MCF 10A (cell line): ENCODE data around the gene CSDE1. TPM values are rescaled to one million over a fixed set of nuclear protein-coding genes. Genes with fewer than 3 reads are reported as not detected.

Experiments
- BruUV-seq: library from RNA; stranded (reverse); fragments of 400-500 nt; replicated peaks from 2 replicates; lab custom pipeline; 2021; lab: Mats Ljungman, UMichigan
- CTCF ChIA-PET: fragments of 300-600 bp; sonication (Branson Sonifier 250); formaldehyde crosslinking; extraction: SDS; loops from one replicate; lab custom pipeline; 2021; ENCODE audit warnings: antibody characterized with exemption, inconsistent platforms; lab: Yijun Ruan, JAX
- POLR2A ChIA-PET: fragments of 300-600, 350-650 bp; sonication (Branson Sonifier 250); formaldehyde crosslinking; extraction: SDS; loops from one replicate; lab custom pipeline; 2020; ENCODE audit warnings: antibody characterized with exemption, inconsistent platforms; lab: Yijun Ruan, JAX
- DNase-seq: peaks from one replicate; pipeline ENCODE4 v3.0.0-alpha.2; 2018; ENCODE audit not compliant: unreplicated experiment
- H3K27ac Mint-ChIP-seq: one replicate; pipeline ENCODE4 v1.8.0; 2022; ENCODE audit warnings: mild to moderate bottlenecking, low read depth, mixed read lengths; ENCODE audit not compliant: unreplicated experiment
- H3K27me3 Mint-ChIP-seq: one replicate; pipeline ENCODE4 v1.8.0; 2022; ENCODE audit warnings: mixed read lengths; ENCODE audit not compliant: insufficient read depth, unreplicated experiment
- H3K36me3 Mint-ChIP-seq: one replicate; pipeline ENCODE4 v1.8.0; 2022; ENCODE audit warnings: mild to moderate bottlenecking, moderate library complexity, mixed read lengths; ENCODE audit not compliant: insufficient read depth, unreplicated experiment
- H3K4me1 Mint-ChIP-seq: one replicate; pipeline ENCODE4 v1.8.0; 2022; ENCODE audit warnings: mixed read lengths; ENCODE audit not compliant: insufficient read depth, unreplicated experiment
- H3K4me3 Mint-ChIP-seq: one replicate; pipeline ENCODE4 v1.8.0; 2022; ENCODE audit warnings: mild to moderate bottlenecking, moderate library complexity, mixed read lengths; ENCODE audit not compliant: unreplicated experiment
- H3K9me3 Mint-ChIP-seq: one replicate; pipeline ENCODE4 v1.8.0; 2022; ENCODE audit warnings: mixed read lengths; ENCODE audit not compliant: unreplicated experiment
- CTCF ChIP-seq: fragments of 200-600 bp; IDR thresholded peaks from one replicate; pipeline ENCODE4 v1.8.0; 2022; ENCODE audit warnings: antibody characterized with exemption, mild to moderate bottlenecking; ENCODE audit not compliant: unreplicated experiment
- intact Hi-C: fragments of 100-400 bp; cut with micrococcal nuclease; formaldehyde crosslinking; loops from 2 replicates; pipeline ENCODE4 v1.14.1; 2022
- total RNA-seq: library from RNA; stranded (reverse); gene quantifications from 2 replicates; pipeline ENCODE4 v1.2.3, GENCODE V29; 2022

Gene CSDE1
- total RNA-seq, 1 experiment from 2014 or later: 580 TPM

GRCh38 chr1:114691061-114691460 lies 66.7 kb downstream of the CSDE1 start:
- BruUV-seq: no TSS peak
- peak; percentile 38 for DNase-seq
- intact Hi-C loops: no loop called here
- H3K27ac Mint-ChIP-seq: no peak overlapping the region
- ChIA-PET POLR2A (interaction anchor here (0.7 kb wide), 1 partner anchor 25 kb away, joined by 3 read pairs; no protein-coding TSS in a partner anchor), CTCF (interaction anchor here (0.8 kb wide), 1 partner anchor 19 kb away, joined by 5 read pairs; no protein-coding TSS in a partner anchor)
- H3K27me3 Mint-ChIP-seq: peaks cover 32% of the 10 kb centered on the region
- TF ChIP-seq CTCF: no peak
- H3K4me3 Mint-ChIP-seq: no peak overlapping the region
- H3K4me1 Mint-ChIP-seq: no peaks in the 10 kb centered on the region
- H3K9me3 Mint-ChIP-seq: no peaks in the 10 kb centered on the region
- H3K36me3 Mint-ChIP-seq: no peaks in the 10 kb centered on the region

- H3K36me3 Mint-ChIP-seq: no peaks in the 10 kb centered on the region
- no peaks in the 10 kb centered on the region for H3K9me3 Mint-ChIP-seq
- CTCF ChIA-PET: interaction anchor here (0.6 kb wide), 2 partner anchors 14 to 408 kb away, joined by 3 read pairs; no protein-coding TSS in a partner anchor
- DNase-seq: no peak
- BruUV-seq: no TSS peak
- no peaks in the 10 kb centered on the region for H3K4me1 Mint-ChIP-seq
- TF ChIP-seq CTCF: no peak
- H3K4me3 Mint-ChIP-seq: no peak overlapping the region
- H3K27me3 Mint-ChIP-seq: peaks cover 41% of the 10 kb centered on the region
- POLR2A ChIA-PET: interaction anchor here (0.6 kb wide), 1 partner anchor 68 kb away, joined by 3 read pairs; no protein-coding TSS in a partner anchor
- H3K27ac Mint-ChIP-seq: no peak overlapping the region
- intact Hi-C loops: no loop called here
Measured at GRCh38 chr1:114690148-114690547, 67.6 kb downstream of the CSDE1 start.

- CTCF ChIA-PET: no interaction called here
- H3K27me3 Mint-ChIP-seq: peaks cover 58% of the 10 kb centered on the region
- intact Hi-C loops: no loop called here
Measured at GRCh38 chr1:114688526-114688925, 69.3 kb downstream of the CSDE1 start.

GRCh38 chr1:114685851-114686250 lies 71.9 kb downstream of the CSDE1 start:
- no peak for TF ChIP-seq CTCF
- H3K36me3 Mint-ChIP-seq: no peaks in the 10 kb centered on the region
- no peak overlapping the region for H3K4me3 Mint-ChIP-seq
- no peaks in the 10 kb centered on the region for H3K4me1 Mint-ChIP-seq
- DNase-seq: no peak
- no TSS peak for BruUV-seq
- H3K27ac Mint-ChIP-seq: no peak overlapping the region
- ChIA-PET POLR2A (no interaction called here), CTCF (no interaction called here)
- peaks cover 68% of the 10 kb centered on the region for H3K27me3 Mint-ChIP-seq
- intact Hi-C loops: no loop called here
- no peaks in the 10 kb centered on the region for H3K9me3 Mint-ChIP-seq

More at GRCh38 chr1:114688526-114688925, 69.3 kb downstream of the CSDE1 start:
- BruUV-seq: no TSS peak
- DNase-seq: no peak
- Mint-ChIP-seq H3K4me1 (no peaks in the 10 kb centered on the region), H3K4me3 (no peak overlapping the region), H3K27ac (no peak overlapping the region), H3K9me3 (no peaks in the 10 kb centered on the region), H3K36me3 (no peaks in the 10 kb centered on the region)
- no peak for TF ChIP-seq CTCF
- POLR2A ChIA-PET: no interaction called here
